ENCODE measurements around the gene ADAM10. TPM values are rescaled to one million over a fixed set of nuclear protein-coding genes. Genes with fewer than 3 reads are reported as not detected.

The ADAM10 gene
- total RNA-seq, 1 donor from 2014 or later: 125 TPM

DNA sequence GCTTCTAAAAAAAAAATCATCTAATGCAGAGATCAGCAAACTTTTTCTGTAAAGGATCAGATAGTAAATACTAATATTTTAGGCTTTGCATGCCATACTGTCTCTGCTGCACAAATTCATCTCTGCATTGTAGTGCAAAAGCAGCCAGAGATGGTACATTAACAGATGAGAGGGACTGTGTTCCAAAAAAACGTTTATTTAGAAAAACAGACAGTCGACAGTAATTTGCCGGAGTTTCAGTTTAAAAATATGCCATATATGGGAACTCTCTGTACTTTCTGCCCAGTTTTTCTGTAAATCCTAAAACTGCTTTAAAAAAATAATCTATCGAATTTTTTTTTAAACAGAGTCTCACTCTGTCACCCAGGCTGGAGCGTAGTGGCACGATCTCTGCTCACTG lies 35.8 kb upstream of the ADAM10 start:
- no peak for DNase-seq (ENCODE audit: low read depth)
- TF ChIP-seq, protein P1, sequence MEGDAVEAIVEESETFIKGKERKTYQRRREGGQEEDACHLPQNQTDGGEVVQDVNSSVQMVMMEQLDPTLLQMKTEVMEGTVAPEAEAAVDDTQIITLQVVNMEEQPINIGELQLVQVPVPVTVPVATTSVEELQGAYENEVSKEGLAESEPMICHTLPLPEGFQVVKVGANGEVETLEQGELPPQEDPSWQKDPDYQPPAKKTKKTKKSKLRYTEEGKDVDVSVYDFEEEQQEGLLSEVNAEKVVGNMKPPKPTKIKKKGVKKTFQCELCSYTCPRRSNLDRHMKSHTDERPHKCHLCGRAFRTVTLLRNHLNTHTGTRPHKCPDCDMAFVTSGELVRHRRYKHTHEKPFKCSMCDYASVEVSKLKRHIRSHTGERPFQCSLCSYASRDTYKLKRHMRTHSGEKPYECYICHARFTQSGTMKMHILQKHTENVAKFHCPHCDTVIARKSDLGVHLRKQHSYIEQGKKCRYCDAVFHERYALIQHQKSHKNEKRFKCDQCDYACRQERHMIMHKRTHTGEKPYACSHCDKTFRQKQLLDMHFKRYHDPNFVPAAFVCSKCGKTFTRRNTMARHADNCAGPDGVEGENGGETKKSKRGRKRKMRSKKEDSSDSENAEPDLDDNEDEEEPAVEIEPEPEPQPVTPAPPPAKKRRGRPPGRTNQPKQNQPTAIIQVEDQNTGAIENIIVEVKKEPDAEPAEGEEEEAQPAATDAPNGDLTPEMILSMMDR (IDR thresholded peaks at IDR 0.05; ENCODE audit: insufficient read depth, low read length, poor library complexity, severe bottlenecking): no peak
- Histone ChIP-seq H3K36me3 (ENCODE audit: control insufficient read depth, insufficient read depth, low read length) (no peaks in the 10 kb centered on the region), H3K4me3 (ENCODE audit: low read depth, low read length) (no peak overlapping the region), H3K27me3 (ENCODE audit: control insufficient read depth, insufficient read depth, low read length) (no peaks in the 10 kb centered on the region)

DNA sequence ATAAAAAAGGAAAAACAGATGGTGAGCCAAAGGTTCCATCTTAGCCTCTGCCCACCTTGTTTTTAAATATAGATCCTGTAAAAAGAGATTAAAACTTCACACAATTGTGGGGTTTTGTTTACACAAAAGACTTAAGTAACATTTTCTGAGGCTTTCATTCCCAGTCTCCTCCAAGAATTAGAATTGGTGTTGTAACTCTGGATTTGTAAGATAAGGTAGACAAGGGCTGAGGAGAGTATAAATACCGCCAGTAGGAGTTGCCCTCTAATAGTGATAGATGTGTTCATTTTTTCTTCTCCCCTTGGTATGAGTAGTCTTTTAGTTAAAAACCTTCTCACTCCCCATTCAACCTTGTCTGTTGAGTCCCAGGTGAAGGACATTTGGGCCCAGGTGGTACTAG lies 30.0 kb upstream of the ADAM10 start:
- H3K36me3 ChIP-seq (ENCODE audit: control insufficient read depth, insufficient read depth, low read length): no peaks in the 10 kb centered on the region
- H3K27me3 ChIP-seq (ENCODE audit: control insufficient read depth, insufficient read depth, low read length): no peaks in the 10 kb centered on the region
- H3K4me3 ChIP-seq (ENCODE audit: low read depth, low read length): no peak overlapping the region
- DNase-seq (ENCODE audit: low read depth): no peak
- TF ChIP-seq, protein P1 (IDR thresholded peaks at IDR 0.05; ENCODE audit: insufficient read depth, low read length, poor library complexity, severe bottlenecking): no peak

DNA sequence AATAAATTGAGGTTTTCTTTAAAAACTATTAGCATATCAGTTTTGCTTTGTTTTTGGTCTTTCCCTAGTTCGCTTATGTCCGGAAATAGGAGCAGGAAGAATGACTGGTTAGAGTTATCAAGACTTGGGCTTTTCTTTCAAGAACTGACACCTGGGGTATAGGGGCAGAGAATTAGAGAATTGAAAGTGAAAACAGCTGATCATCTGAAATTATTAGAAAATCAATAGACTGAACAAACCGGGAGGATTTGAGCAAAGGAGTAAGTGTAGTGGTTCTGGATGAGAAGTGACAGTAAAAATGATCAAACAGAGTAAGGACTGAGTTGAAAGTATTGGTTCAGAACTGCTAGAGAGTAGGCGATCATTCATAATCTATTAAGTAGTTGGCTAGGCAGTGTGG lies 27.6 kb upstream of the ADAM10 start:
- DNase-seq (ENCODE audit: low read depth): no peak
- Histone ChIP-seq H3K4me3 (ENCODE audit: low read depth, low read length) (no peak overlapping the region), H3K36me3 (ENCODE audit: control insufficient read depth, insufficient read depth, low read length) (no peaks in the 10 kb centered on the region), H3K27me3 (ENCODE audit: control insufficient read depth, insufficient read depth, low read length) (no peaks in the 10 kb centered on the region)
- TF ChIP-seq, protein P1 (IDR thresholded peaks at IDR 0.05; ENCODE audit: insufficient read depth, low read length, poor library complexity, severe bottlenecking): no peak

DNA sequence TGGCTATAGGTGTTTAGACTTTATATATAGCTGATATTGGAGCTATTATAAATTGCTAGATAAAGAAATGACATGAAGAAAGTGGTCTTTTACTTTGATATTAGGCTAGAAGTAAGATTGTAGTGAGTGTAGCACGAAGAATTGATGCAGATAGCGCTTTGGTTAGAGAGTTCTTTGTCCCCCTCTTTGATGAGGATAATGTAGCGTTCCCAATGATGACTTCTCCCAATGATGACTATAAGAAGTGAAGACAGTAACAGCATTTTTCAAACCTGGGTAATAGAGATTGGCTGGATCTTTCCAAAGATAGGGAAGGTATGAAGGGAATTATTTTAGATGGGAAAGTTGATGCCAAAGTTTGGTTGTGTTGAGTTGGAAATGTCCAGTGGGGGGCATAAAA lies 25.9 kb upstream of the ADAM10 start:
- H3K36me3 ChIP-seq (ENCODE audit: control insufficient read depth, insufficient read depth, low read length): no peaks in the 10 kb centered on the region
- DNase-seq (ENCODE audit: low read depth): no peak
- TF ChIP-seq, protein P1 (IDR thresholded peaks at IDR 0.05; ENCODE audit: insufficient read depth, low read length, poor library complexity, severe bottlenecking): no peak

DNA sequence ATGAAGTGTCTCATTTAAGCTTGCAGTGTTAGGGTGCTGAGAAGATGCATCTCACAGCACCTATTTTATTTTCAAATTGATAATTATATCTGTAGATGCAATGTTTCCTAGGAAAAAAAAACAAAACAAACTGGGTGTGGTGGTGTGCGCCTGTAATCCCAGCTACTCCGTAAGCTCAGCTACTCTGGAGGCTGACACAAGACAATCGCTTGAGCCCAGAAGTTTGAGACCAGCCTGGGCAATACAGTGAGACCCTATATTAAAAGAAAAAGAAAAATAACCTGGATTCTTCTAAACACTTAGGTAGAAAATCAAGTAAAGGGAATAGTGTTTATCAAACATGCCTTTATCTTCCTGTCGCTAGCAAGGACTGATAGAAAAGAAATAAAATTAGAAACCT lies 23.5 kb upstream of the ADAM10 start:
- no peaks in the 10 kb centered on the region for H3K27me3 ChIP-seq (ENCODE audit: control insufficient read depth, insufficient read depth, low read length)
- peak overlapping the region; percentile 81 for H3K4me3 ChIP-seq (ENCODE audit: low read depth, low read length)
- no peak for DNase-seq (ENCODE audit: low read depth)
- no peaks in the 10 kb centered on the region for H3K36me3 ChIP-seq (ENCODE audit: control insufficient read depth, insufficient read depth, low read length)
- TF ChIP-seq, protein P1 (IDR thresholded peaks at IDR 0.05; ENCODE audit: insufficient read depth, low read length, poor library complexity, severe bottlenecking): no peak

More for the DNA sequence above, 25.9 kb upstream of the ADAM10 start:
- no peak overlapping the region for H3K4me3 ChIP-seq (ENCODE audit: low read depth, low read length)
- H3K27me3 ChIP-seq (ENCODE audit: control insufficient read depth, insufficient read depth, low read length): no peaks in the 10 kb centered on the region

DNA sequence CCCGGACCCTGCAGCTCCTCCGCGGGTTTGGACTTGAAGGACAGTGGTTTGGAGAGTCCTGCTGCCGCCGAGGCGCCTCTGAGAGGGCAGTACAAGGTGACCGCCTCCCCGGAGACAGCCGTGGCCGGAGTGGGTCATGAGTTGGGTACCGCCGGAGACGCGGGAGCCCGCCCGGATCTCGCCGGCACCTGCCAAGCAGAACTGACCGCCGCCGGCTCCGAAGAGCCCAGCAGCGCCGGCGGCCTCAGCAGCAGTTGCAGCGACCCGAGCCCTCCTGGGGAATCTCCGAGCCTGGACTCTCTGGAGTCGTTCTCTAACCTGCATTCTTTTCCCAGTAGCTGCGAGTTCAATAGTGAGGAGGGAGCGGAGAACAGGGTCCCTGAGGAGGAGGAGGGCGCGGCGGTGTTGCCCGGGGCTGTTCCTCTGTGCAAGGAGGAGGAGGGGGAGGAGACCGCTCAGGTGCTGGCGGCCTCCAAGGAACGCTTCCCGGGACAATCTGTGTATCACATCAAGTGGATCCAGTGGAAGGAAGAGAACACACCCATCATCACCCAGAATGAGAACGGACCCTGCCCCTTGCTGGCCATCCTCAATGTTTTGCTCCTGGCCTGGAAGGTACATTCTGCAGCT lies 22.2 kb upstream of the ADAM10 start:
- no peak for DNase-seq (ENCODE audit: low read depth)
- Histone ChIP-seq H3K4me3 (ENCODE audit: low read depth, low read length) (peak overlapping the region; percentile 81), H3K36me3 (ENCODE audit: control insufficient read depth, insufficient read depth, low read length) (no peaks in the 10 kb centered on the region), H3K27me3 (ENCODE audit: control insufficient read depth, insufficient read depth, low read length) (no peaks in the 10 kb centered on the region)
- TF ChIP-seq, protein P1 (IDR thresholded peaks at IDR 0.05; ENCODE audit: insufficient read depth, low read length, poor library complexity, severe bottlenecking): no peak
